ENCODE data around the gene MTAP.

DNA sequence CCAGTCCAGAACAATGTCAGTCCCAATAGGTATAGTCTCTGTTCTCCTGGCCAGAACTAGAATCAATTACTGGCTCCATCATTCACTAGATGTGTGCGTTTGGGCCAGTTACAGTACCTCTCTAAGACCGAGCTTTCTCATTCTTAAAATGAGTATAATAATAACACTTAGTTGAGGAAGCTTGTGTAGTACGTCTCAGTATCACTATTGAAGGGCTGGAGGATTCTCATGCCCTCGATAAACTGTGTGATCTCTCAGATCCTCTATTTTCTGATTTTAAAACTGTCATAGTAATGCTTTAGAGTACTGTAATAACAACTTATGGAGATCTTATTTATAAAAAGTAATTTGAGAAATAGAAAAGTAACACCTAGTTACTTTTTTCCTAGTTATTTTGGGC lies 141.0 kb downstream of the MTAP start:
- TF ChIP-seq EP300 (IDR thresholded peaks at IDR 0.05) (no peak), POLR2A (IDR thresholded peaks at IDR 0.05) (no peak), POLR2AphosphoS5 (IDR thresholded peaks at IDR 0.05) (no peak)
- TF ChIP-seq, protein P1, sequence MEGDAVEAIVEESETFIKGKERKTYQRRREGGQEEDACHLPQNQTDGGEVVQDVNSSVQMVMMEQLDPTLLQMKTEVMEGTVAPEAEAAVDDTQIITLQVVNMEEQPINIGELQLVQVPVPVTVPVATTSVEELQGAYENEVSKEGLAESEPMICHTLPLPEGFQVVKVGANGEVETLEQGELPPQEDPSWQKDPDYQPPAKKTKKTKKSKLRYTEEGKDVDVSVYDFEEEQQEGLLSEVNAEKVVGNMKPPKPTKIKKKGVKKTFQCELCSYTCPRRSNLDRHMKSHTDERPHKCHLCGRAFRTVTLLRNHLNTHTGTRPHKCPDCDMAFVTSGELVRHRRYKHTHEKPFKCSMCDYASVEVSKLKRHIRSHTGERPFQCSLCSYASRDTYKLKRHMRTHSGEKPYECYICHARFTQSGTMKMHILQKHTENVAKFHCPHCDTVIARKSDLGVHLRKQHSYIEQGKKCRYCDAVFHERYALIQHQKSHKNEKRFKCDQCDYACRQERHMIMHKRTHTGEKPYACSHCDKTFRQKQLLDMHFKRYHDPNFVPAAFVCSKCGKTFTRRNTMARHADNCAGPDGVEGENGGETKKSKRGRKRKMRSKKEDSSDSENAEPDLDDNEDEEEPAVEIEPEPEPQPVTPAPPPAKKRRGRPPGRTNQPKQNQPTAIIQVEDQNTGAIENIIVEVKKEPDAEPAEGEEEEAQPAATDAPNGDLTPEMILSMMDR (IDR thresholded peaks at IDR 0.05) = no peak
